Measurements from ENCODE around the gene ENOX1.

- no peak for TF ChIP-seq CTCF (conservative IDR thresholded peaks at IDR 0.05; ENCODE audit: low read depth, low read length)
- no peak for TF ChIP-seq EZH2 (IDR thresholded peaks at IDR 0.05; ENCODE audit: low read length, unreplicated experiment)
Observed at GRCh38 chr13:43545317-43545874, 241.4 kb downstream of the ENOX1 start.
